Measurements from ENCODE around the gene PTRHD1. TPM values are rescaled to one million over a fixed set of nuclear protein-coding genes. Genes with fewer than 3 reads are reported as not detected.

Gene PTRHD1
- total and polyA plus RNA-seq, 2 of the 8 experiments (the other 6 are each of a cell fraction or from before 2014, with no cell fraction given): 46.2 to 91.9 TPM

DNA sequence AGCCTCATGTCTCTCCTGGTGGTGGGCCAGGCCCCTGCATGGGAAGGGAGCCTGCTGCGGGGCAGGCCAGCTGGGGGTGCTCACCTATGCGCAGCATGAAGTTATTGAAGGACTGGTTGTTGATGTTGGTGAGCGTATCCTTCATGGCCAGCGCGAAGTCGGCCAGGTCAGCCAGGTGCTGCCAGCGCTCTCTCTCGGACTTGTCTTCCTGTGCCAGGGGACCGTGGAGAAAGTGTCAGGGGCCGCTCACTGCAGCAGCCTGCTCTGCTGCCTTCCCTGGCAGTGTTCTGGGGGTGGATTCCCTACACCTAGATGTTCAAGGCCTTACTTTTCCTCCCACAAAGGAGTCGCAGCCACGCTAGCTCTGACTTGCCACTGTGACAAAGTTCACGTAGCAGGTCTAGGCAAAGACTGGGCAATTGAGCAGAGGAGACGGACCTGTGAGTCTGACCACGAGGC lies 28.3 kb upstream of the PTRHD1 start:
- peaks cover 17 to 67% (median 49%) of the 10 kb centered on the region in 4 experiments for H3K36me3 ChIP-seq (ENCODE audit: control insufficient read depth in 2 of 4, insufficient read depth in 4 of 4, low read length in 3 of 4)
- peak overlapping the region in 1 of 4 experiments; percentile 17; a peak in 1 of 7 replicates for H3K9ac ChIP-seq (replicated peaks in 1 of 4; ENCODE audit: extremely low read depth in 1 of 4, low read depth in 3 of 4, low read length in 3 of 4)
- CTCF ChIA-PET (ENCODE audit: partially characterized antibody): interaction anchor here (1.0 to 3.8 kb wide), 6 partner anchors 30 to 411 kb away, joined by 3 to 24 read pairs (median 6); partner anchors contain the start of genes CENPO and PTRHD1
- peak overlapping the region; percentile 7 for H4K5ac ChIP-seq (ENCODE audit: insufficient read length, low read depth, low read length)
- H3K18ac ChIP-seq (ENCODE audit: extremely low read depth, low read length): peak overlapping the region; percentile 49
- H2BK20ac ChIP-seq (ENCODE audit: low read length): peak overlapping the region; percentile 40; the same call in 1 of the 2 replicates
- H3K79me2 ChIP-seq (ENCODE audit: control insufficient read depth in 1 of 2, insufficient read depth in 2 of 2, low read length in 2 of 2): no peaks in the 10 kb centered on the region; a peak in 1 of 4 replicates
- 90% methylated on average over 15 of the region's 15 CpGs; no CpG with 5 or more reads in 1 of the 2 experiments for WGBS, 2 experiments (ENCODE audit: extremely low coverage in 1 of 2, insufficient coverage in 1 of 2, insufficient read length in 1 of 2, insufficient replicate concordance in 2 of 2, low coverage in 1 of 2, low lambda C conversion rate in 2 of 2, missing lambda C conversion rate in 1 of 2)
- 0 out of 4 replicates have a peak, but pooled peaks cover 0 to 3% of the 10 kb centered on the region in 2 experiments for H3K9me3 ChIP-seq (ENCODE audit: insufficient read depth in 2 of 2, low read depth in 1 of 2, low read length in 1 of 2)
- H3K4me2 ChIP-seq (ENCODE audit: insufficient read depth in 1 of 2, low read depth in 2 of 2, low read length in 2 of 2): peak overlapping the region; percentile 21 to 50; a peak in 3 of 4 replicates
- DNase-seq (ENCODE audit: low read depth in 1 of 2, low spot score in 2 of 2) (peak in 1 of 2 experiments; percentile 57), FAIRE-seq (no peak)
- H3K4me1 ChIP-seq (replicated peaks in 1 of 4; ENCODE audit: control insufficient read depth in 3 of 4, insufficient read depth in 4 of 4, low read length in 3 of 4): peaks cover 15 to 31% (median 22%) of the 10 kb centered on the region in 4 experiments
- peak overlapping the region; percentile 22 for H2BK15ac ChIP-seq (ENCODE audit: low read length)
- H3K4ac ChIP-seq (replicated peaks; ENCODE audit: insufficient read length, low read depth, low read length): no peak overlapping the region
- peaks cover 3% of the 10 kb centered on the region; the same call in 1 of the 2 replicates for H3K79me1 ChIP-seq (ENCODE audit: low read depth, low read length)
- H2AFZ ChIP-seq (ENCODE audit: low read length): no peak overlapping the region
- TF ChIP-seq TAF7 (optimal IDR thresholded peaks at IDR 0.05; ENCODE audit: borderline replicate concordance, low read depth, low read length): peak; percentile 7
- peak; percentile 25 for TF ChIP-seq CTBP2 (IDR thresholded peaks at IDR 0.05; ENCODE audit: borderline replicate concordance, insufficient read depth, insufficient read length, low read length)
- TF ChIP-seq TCF12 (IDR thresholded peaks at IDR 0.05; ENCODE audit: low read depth, low read length): no peak
- TF ChIP-seq PHF8 (conservative IDR thresholded peaks at IDR 0.05; ENCODE audit: low read depth, low read length): no peak
- POLR2A ChIA-PET (ENCODE audit: partially characterized antibody): interaction anchor here (0.8 to 2.2 kb wide), 4 partner anchors 8 to 428 kb away, joined by 3 to 10 read pairs (median 6); partner anchors contain the start of genes CENPO and PTRHD1
- no peaks in the 10 kb centered on the region for H3K27me3 ChIP-seq (replicated peaks in 1 of 4; ENCODE audit: control insufficient read depth in 3 of 4, extremely low read depth in 1 of 4, insufficient read depth in 3 of 4, low read length in 3 of 4)
- peak overlapping the region; percentile 55 for H2BK12ac ChIP-seq (ENCODE audit: low read depth, low read length)
- H3K23ac ChIP-seq (ENCODE audit: insufficient read length): no peak overlapping the region
- no peak overlapping the region for H2BK120ac ChIP-seq (replicated peaks; ENCODE audit: low read depth, low read length)
- H4K91ac ChIP-seq (replicated peaks; ENCODE audit: insufficient read length, low read length): peak overlapping the region; percentile 15
- H4K8ac ChIP-seq (ENCODE audit: extremely low read depth, insufficient read depth, low read length): no peak overlapping the region
- H4K20me1 ChIP-seq (replicated peaks in 1 of 2; ENCODE audit: control insufficient read depth in 1 of 2, insufficient read depth in 2 of 2, low read length in 2 of 2): peaks cover 0 to 8% of the 10 kb centered on the region in 2 experiments
- H2BK5ac ChIP-seq (ENCODE audit: low read depth, low read length): peak overlapping the region; percentile 93
- peak overlapping the region; percentile 73 for H3K27ac ChIP-seq (ENCODE audit: low read depth, low read length)
- peak overlapping the region; percentile 18; the same call in 1 of the 2 replicates for H2AK5ac ChIP-seq (ENCODE audit: low read depth, low read length)
- no peak overlapping the region for H3K56ac ChIP-seq (replicated peaks; ENCODE audit: insufficient read length, low read depth, low read length)
- H3K23me2 ChIP-seq (ENCODE audit: low read depth, low read length): peaks cover 2% of the 10 kb centered on the region; the same call in 1 of the 2 replicates
- no peak overlapping the region for H3K14ac ChIP-seq (ENCODE audit: insufficient read length)
- peak overlapping the region in 2 of 4 experiments; percentile 12 to 19; a peak in 2 of 8 replicates for H3K4me3 ChIP-seq (ENCODE audit: extremely low read depth in 1 of 4, insufficient read depth in 2 of 4, low read depth in 3 of 4, low read length in 4 of 4)
